IMR-90 (cell line): ENCODE data around the gene ZNF726. TPM values are rescaled to one million over a fixed set of nuclear protein-coding genes. Genes with fewer than 3 reads are reported as not detected.

Experiments used
- ATAC-seq: fragments of 200-7000 bp; cut with Tn5 transposase; 2 replicates; pipeline ENCODE4 v1.9.1; 2020; ENCODE audit warnings: low read depth, mild to moderate bottlenecking, moderate library complexity
- BruUV-seq: library from RNA; stranded (reverse); fragments of 400-500 nt; replicated peaks from 2 replicates; lab custom pipeline; 2021; lab: Mats Ljungman, UMichigan
- CTCF ChIA-PET: fragments of 300-600 bp; formaldehyde crosslinking; extraction: SDS; loops from one replicate; lab custom pipeline; 2021; ENCODE audit warnings: antibody characterized with exemption; lab: Yijun Ruan, JAX
- POLR2A ChIA-PET: fragments of 300-600 bp; sonication (Branson Sonifier 250); formaldehyde crosslinking; loops from one replicate; lab custom pipeline; 2022; ENCODE audit warnings: antibody characterized with exemption; ENCODE audit not compliant: unreplicated experiment; lab: Charles Lee
- DNase-seq: peaks from one replicate; pipeline ENCODE4 v3.0.0; 2013
- H2AFZ ChIP-seq: replicated peaks from 2 replicates; pipeline ENCODE3; 2013; ENCODE audit warnings: low read length, mild to moderate bottlenecking; ENCODE audit not compliant: poor library complexity
- H2AK5ac ChIP-seq: 2 replicates; pipeline ENCODE4 v1.6.1; 2013; ENCODE audit warnings: low read depth, low read length, inconsistent platforms
- H2AK9ac ChIP-seq: replicated peaks from 2 replicates; pipeline ENCODE3; 2013; ENCODE audit warnings: mild to moderate bottlenecking, low read depth, low read length, moderate library complexity; ENCODE audit not compliant: poor library complexity
- H2BK120ac ChIP-seq: 2 replicates; pipeline ENCODE4 v1.6.1; 2013; ENCODE audit warnings: low read depth, low read length, inconsistent platforms
- H2BK15ac ChIP-seq: 3 replicates; pipeline ENCODE4 v1.6.1; 2013; ENCODE audit warnings: low read depth, low read length, inconsistent platforms
- H2BK20ac ChIP-seq: 2 replicates; pipeline ENCODE4 v1.6.1; 2013; ENCODE audit warnings: low read depth, mild to moderate bottlenecking, inconsistent platforms, low read length, moderate library complexity
- H2BK5ac ChIP-seq: 2 replicates; pipeline ENCODE4 v1.6.1; 2013; ENCODE audit warnings: mild to moderate bottlenecking, low read depth, low read length, inconsistent platforms; ENCODE audit not compliant: poor library complexity, severe bottlenecking
- H3K14ac ChIP-seq: replicated peaks from 2 replicates; pipeline ENCODE4 v1.6.1; 2013; ENCODE audit warnings: low read depth, low read length, inconsistent platforms
- H3K18ac ChIP-seq: 2 replicates; pipeline ENCODE4 v1.6.1; 2013; ENCODE audit warnings: low read depth, low read length, control low read depth
- H3K23ac ChIP-seq: 2 replicates; pipeline ENCODE4 v1.6.1; 2013; ENCODE audit warnings: low read depth, low read length, inconsistent platforms
- H3K27ac ChIP-seq: 2 replicates; pipeline ENCODE4 v1.5.1; 2013; ENCODE audit warnings: mild to moderate bottlenecking, control low read depth, low read length; ENCODE audit not compliant: insufficient read depth
- H3K27me3 ChIP-seq: 2 replicates; pipeline ENCODE4 v1.6.1; 2013; ENCODE audit warnings: low read length; ENCODE audit not compliant: control insufficient read depth, insufficient read depth
- H3K36me3 ChIP-seq: 2 replicates; pipeline ENCODE4 v1.6.1; 2013; ENCODE audit warnings: low read length, mixed read lengths; ENCODE audit not compliant: control insufficient read depth, insufficient read depth
- H3K4ac ChIP-seq: 2 replicates; pipeline ENCODE4 v1.6.1; 2013; ENCODE audit warnings: low read depth, low read length, inconsistent platforms
- H3K4me1 ChIP-seq: 2 replicates; pipeline ENCODE4 v1.6.1; 2013; ENCODE audit warnings: low read length, mixed read lengths; ENCODE audit not compliant: control insufficient read depth, insufficient read depth
- H3K4me2 ChIP-seq: 2 replicates; pipeline ENCODE4 v1.6.1; 2013; ENCODE audit warnings: low read depth, mild to moderate bottlenecking, control low read depth, low read length, moderate library complexity
- H3K4me3 ChIP-seq: 2 replicates; pipeline ENCODE4 v1.5.1; 2013; ENCODE audit warnings: low read depth, mild to moderate bottlenecking, control low read depth, low read length, moderate library complexity; ENCODE audit not compliant: insufficient read depth
- H3K56ac ChIP-seq: 2 replicates; pipeline ENCODE4 v1.6.1; 2013; ENCODE audit warnings: low read length, inconsistent platforms; ENCODE audit not compliant: insufficient read depth; ENCODE audit errors: extremely low read depth
- H3K79me1 ChIP-seq, 2 experiments: 2 replicates each; pipeline ENCODE4 v1.6.1; 2013; ENCODE audit warnings: low read length in 2 of 2, inconsistent platforms in 1 of 2, low read depth in 1 of 2
- H3K9ac ChIP-seq: 2 replicates; pipeline ENCODE4 v1.6.1; 2013; ENCODE audit warnings: low read depth, low read length, control low read depth
- H3K9me1 ChIP-seq: 2 replicates; pipeline ENCODE4 v1.6.1; 2013; ENCODE audit warnings: low read length, inconsistent platforms; ENCODE audit not compliant: insufficient read depth
- H3K9me3 ChIP-seq: 2 replicates; pipeline ENCODE4 v1.6.1; 2013; ENCODE audit warnings: low read length; ENCODE audit not compliant: control insufficient read depth, insufficient read depth
- H4K20me1 ChIP-seq: 2 replicates; pipeline ENCODE4 v1.6.1; 2013; ENCODE audit warnings: low read length, inconsistent platforms; ENCODE audit not compliant: insufficient read depth
- H4K5ac ChIP-seq: 2 replicates; pipeline ENCODE4 v1.6.1; 2013; ENCODE audit warnings: mild to moderate bottlenecking, low read depth, low read length, control low read depth
- H4K8ac ChIP-seq, 2 experiments: 2 replicates each; pipeline ENCODE4 v1.6.1; 2013; ENCODE audit warnings: low read depth in 2 of 2, low read length in 2 of 2, control low read depth in 1 of 2, inconsistent platforms in 1 of 2
- H4K91ac ChIP-seq: 2 replicates; pipeline ENCODE4 v1.6.1; 2013; ENCODE audit warnings: low read depth, low read length, inconsistent platforms; ENCODE audit not compliant: insufficient read depth
- BHLHE40 ChIP-seq: fragments of 150-350 bp; IDR thresholded peaks from 2 replicates; pipeline ENCODE4 v1.6.1; 2016; ENCODE audit warnings: mild to moderate bottlenecking, low read depth, low read length
- CEBPB ChIP-seq: IDR thresholded peaks from 2 replicates; pipeline ENCODE4 v1.6.1; 2012; ENCODE audit warnings: low read depth, low read length, improper control_type of control experiment
- CHD1 ChIP-seq: IDR thresholded peaks from 2 replicates; pipeline ENCODE4 v1.6.1; 2012; ENCODE audit warnings: low read depth, low read length, improper control_type of control experiment
- ELK1 ChIP-seq: fragments of 150-350 bp; IDR thresholded peaks from 2 replicates; pipeline ENCODE4 v1.6.1; 2016; ENCODE audit warnings: low read depth, mild to moderate bottlenecking, low read length, moderate library complexity, borderline replicate concordance
- FOS ChIP-seq: fragments of 150-350 bp; IDR thresholded peaks from 2 replicates; pipeline ENCODE4 v1.6.1; 2016; ENCODE audit warnings: low read depth, low read length
- MAFK ChIP-seq: IDR thresholded peaks from 2 replicates; pipeline ENCODE4 v1.6.1; 2012; ENCODE audit warnings: low read depth, low read length, improper control_type of control experiment
- MAZ ChIP-seq: IDR thresholded peaks from 2 replicates; pipeline ENCODE4 v1.6.1; 2012; ENCODE audit warnings: low read depth, mild to moderate bottlenecking, low read length, improper control_type of control experiment, moderate library complexity, borderline replicate concordance
- MXI1 ChIP-seq: IDR thresholded peaks from 2 replicates; pipeline ENCODE4 v1.6.1; 2012; ENCODE audit warnings: low read depth, mild to moderate bottlenecking, low read length, moderate library complexity, borderline replicate concordance
- NFE2L2 ChIP-seq: fragments of 150-350 bp; IDR thresholded peaks from 2 replicates; pipeline ENCODE4 v1.6.1; 2016; ENCODE audit warnings: low read depth, mild to moderate bottlenecking, low read length
- POLR2A ChIP-seq: IDR thresholded peaks from 2 replicates; pipeline ENCODE4 v1.6.1; 2012; ENCODE audit warnings: mild to moderate bottlenecking, low read depth, low read length
- RAD21 ChIP-seq: IDR thresholded peaks from 2 replicates; pipeline ENCODE4 v1.6.1; 2012; ENCODE audit warnings: low read length, improper control_type of control experiment
- RCOR1 ChIP-seq: IDR thresholded peaks from 2 replicates; pipeline ENCODE4 v1.6.1; 2012; ENCODE audit warnings: mild to moderate bottlenecking, low read length, improper control_type of control experiment; ENCODE audit not compliant: insufficient replicate concordance
- RFX5 ChIP-seq: IDR thresholded peaks from 2 replicates; pipeline ENCODE4 v1.8.0; 2012; ENCODE audit warnings: low read depth, mild to moderate bottlenecking, low read length, moderate library complexity
- USF2 ChIP-seq: fragments of 150-350 bp; IDR thresholded peaks from 2 replicates; pipeline ENCODE4 v1.6.1; 2017; ENCODE audit warnings: mild to moderate bottlenecking, antibody characterized with exemption, low read length, low read depth
- WGBS, 2 experiments: methylation state at CpG; one replicate each; pipeline versions ENCODE4 v1.1.5 to v1.1.7; 2013; ENCODE audit warnings: missing lambda C conversion rate in 2 of 2; ENCODE audit not compliant: insufficient read length in 1 of 2; ENCODE audit errors: extremely low coverage in 2 of 2; 5-methylcytosine and 5-hydroxymethylcytosine counted together
- dilution Hi-C: fragments of 300-500 bp; cut with HindIII; formaldehyde crosslinking; loops from one replicate; pipeline ENCODE4 v1.14.3; 2018; ENCODE audit warnings: low sequenced_read_pairs; ENCODE audit not compliant: unreplicated experiment
- in situ Hi-C: fragments of 300-500 bp; cut with MboI; formaldehyde crosslinking; loops from 3 replicates; pipeline ENCODE4 v1.14.3; 2019; ENCODE audit warnings: low sequenced_read_pairs, inconsistent platforms, mixed read lengths
- intact Hi-C: fragments of 100-400 bp; cut with micrococcal nuclease; formaldehyde crosslinking; loops from 2 replicates; pipeline ENCODE4 v1.10.0; 2022
- polyA plus RNA-seq, 3 experiments: library from polyadenylated mRNA; depleted of rRNA; stranded (reverse); fragments of >200 nt; gene quantifications; 2 replicates each; pipeline ENCODE4 v1.2.3, GENCODE V29; 2012; ENCODE audit warnings: low replicate concordance in 1 of 3
- total RNA-seq: library from RNA; depleted of rRNA; stranded (reverse); fragments of >200 nt; gene quantifications from 2 replicates; pipeline ENCODE4 v1.2.3, GENCODE V29; 2012

The ZNF726 gene
- total and polyA plus RNA-seq, 2 of the 4 experiments (the other 2 are of a cell fraction), result 1.2 to 2.0 TPM

- intact Hi-C loops (no loop called here), in situ Hi-C loops (no loop called here), dilution Hi-C loops (no loop called here)
- H4K91ac ChIP-seq, result no peak overlapping the region
- no peak overlapping the region for H3K4me2 ChIP-seq
- no peaks in the 10 kb centered on the region for H4K20me1 ChIP-seq
- H2AK5ac ChIP-seq, result no peak overlapping the region
- BruUV-seq, result no TSS peak
- no peaks in the 10 kb centered on the region for H3K4me1 ChIP-seq
- H3K23ac ChIP-seq, result no peak overlapping the region
- no peak overlapping the region for H3K18ac ChIP-seq
- no peak overlapping the region for H2AK9ac ChIP-seq
- no peak for DNase-seq
- no peak overlapping the region for H3K4me3 ChIP-seq
- no peak for TF ChIP-seq CHD1
- no peak for TF ChIP-seq FOS
- no peak for TF ChIP-seq CEBPB
- no peak for TF ChIP-seq ELK1
- no peak for TF ChIP-seq RCOR1
- no peak for TF ChIP-seq POLR2A
- TF ChIP-seq MXI1, result no peak
- no peak for TF ChIP-seq BHLHE40
- TF ChIP-seq RAD21, result no peak
- TF ChIP-seq NFE2L2, result no peak
- TF ChIP-seq USF2, result no peak
- TF ChIP-seq MAZ, result no peak
- TF ChIP-seq MAFK, result no peak
- TF ChIP-seq RFX5, result no peak
- H3K56ac ChIP-seq, result no peak overlapping the region
- H3K27me3 ChIP-seq, result no peaks in the 10 kb centered on the region
- H3K14ac ChIP-seq, result no peak overlapping the region
- H2BK20ac ChIP-seq, result no peak overlapping the region
- H3K9me1 ChIP-seq, result no peaks in the 10 kb centered on the region
- no CpG with 5 or more reads among the region's 11 CpGs for WGBS, 2 experiments
- H3K9ac ChIP-seq, result no peak overlapping the region
- no peaks in the 10 kb centered on the region for H3K9me3 ChIP-seq
- H3K36me3 ChIP-seq, result no peaks in the 10 kb centered on the region
- no peak overlapping the region for H3K27ac ChIP-seq
- no peak overlapping the region for H2BK120ac ChIP-seq
- H2BK15ac ChIP-seq, result no peak overlapping the region
- no peak overlapping the region for H3K4ac ChIP-seq
- H4K5ac ChIP-seq, result no peak overlapping the region
- ATAC-seq, result no peak
- ChIA-PET POLR2A (no interaction called here), CTCF (no interaction called here)
- no peak overlapping the region for H2AFZ ChIP-seq
- peak overlapping the region in 1 of 2 experiments; percentile 72; a peak in 1 of 4 replicates for H4K8ac ChIP-seq
- H2BK5ac ChIP-seq, result no peak overlapping the region
- H3K79me1 ChIP-seq, result peaks cover 0 to 7% of the 10 kb centered on the region in 2 experiments
These were observed 755 bp upstream of the ZNF726 start for GRCh38 chr19:23913931-23914330.
